HEK293 (cell line): ENCODE measurements around the gene TPSD1.

Experiments used
- CTCF ChIP-seq: fragments of 450-650 bp; formaldehyde crosslinking; IDR thresholded peaks from 2 replicates; pipeline ENCODE4 v1.5.1; 2016; ENCODE audit warnings: missing biosample characterization, missing genetic modification characterization
- PATZ1 ChIP-seq: fragments of 450-650 bp; formaldehyde crosslinking; IDR thresholded peaks from 2 replicates; pipeline ENCODE4 v1.5.1; 2016; ENCODE audit warnings: missing biosample characterization, missing genetic modification characterization
- REST ChIP-seq: fragments of 450-650 bp; formaldehyde crosslinking; IDR thresholded peaks from 2 replicates; pipeline ENCODE4 v1.5.1; 2016; ENCODE audit warnings: missing biosample characterization, missing genetic modification characterization
- SCRT1 ChIP-seq: fragments of 450-650 bp; formaldehyde crosslinking; IDR thresholded peaks from 2 replicates; pipeline ENCODE4 v1.5.1; 2016; ENCODE audit warnings: missing biosample characterization, missing genetic modification characterization, borderline replicate concordance
- YY1 ChIP-seq: fragments of 450-650 bp; formaldehyde crosslinking; IDR thresholded peaks from 2 replicates; pipeline ENCODE4 v1.5.1; 2018; ENCODE audit warnings: missing biosample characterization, missing genetic modification characterization
- ZBTB7A ChIP-seq: fragments of 450-650 bp; formaldehyde crosslinking; IDR thresholded peaks from 2 replicates; pipeline ENCODE4 v1.5.1; 2016; ENCODE audit warnings: low read depth, missing biosample characterization, missing genetic modification characterization
- ZNF202 ChIP-seq: fragments of 450-650 bp; formaldehyde crosslinking; IDR thresholded peaks from 2 replicates; pipeline ENCODE4 v1.5.1; 2016; ENCODE audit warnings: missing biosample characterization, missing genetic modification characterization, borderline replicate concordance
- ZNF24 ChIP-seq: fragments of 450-650 bp; formaldehyde crosslinking; IDR thresholded peaks from 2 replicates; pipeline ENCODE4 v1.5.1; 2016; ENCODE audit warnings: missing biosample characterization, missing genetic modification characterization
- ZNF433 ChIP-seq: fragments of 450-650 bp; formaldehyde crosslinking; IDR thresholded peaks from 2 replicates; pipeline ENCODE4 v1.5.1; 2016; ENCODE audit warnings: missing biosample characterization, missing genetic modification characterization, low read depth
- ZNF548 ChIP-seq: fragments of 450-650 bp; formaldehyde crosslinking; IDR thresholded peaks from 2 replicates; pipeline ENCODE4 v1.5.1; 2016; ENCODE audit warnings: missing biosample characterization, missing genetic modification characterization
- ZNF558 ChIP-seq: fragments of 450-650 bp; formaldehyde crosslinking; IDR thresholded peaks from 2 replicates; pipeline ENCODE4 v1.5.1; 2016; ENCODE audit warnings: missing biosample characterization, missing genetic modification characterization
- ZNF571 ChIP-seq: fragments of 450-650 bp; formaldehyde crosslinking; IDR thresholded peaks from 2 replicates; pipeline ENCODE4 v1.5.0; 2017; ENCODE audit warnings: missing biosample characterization, missing genetic modification characterization
- ZNF621 ChIP-seq: fragments of 450-650 bp; formaldehyde crosslinking; IDR thresholded peaks from 2 replicates; pipeline ENCODE4 v1.5.1; 2017; ENCODE audit warnings: missing biosample characterization, missing genetic modification characterization
- ZNF639 ChIP-seq: fragments of 450-650 bp; formaldehyde crosslinking; IDR thresholded peaks from 2 replicates; pipeline ENCODE4 v1.5.1; 2016; ENCODE audit warnings: missing biosample characterization, missing genetic modification characterization

GRCh38 chr16:1216296-1216619 lies 39.6 kb upstream of the TPSD1 start:
- TF ChIP-seq ZNF548 (tag by site-specific recombination) (no peak), CTCF (no peak), ZNF621 (tag by site-specific recombination) (no peak), YY1 (tag by site-specific recombination) (no peak), REST (tag by site-specific recombination) (no peak), ZNF639 (tag by site-specific recombination) (no peak), SCRT1 (tag by site-specific recombination) (no peak), ZNF24 (tag by site-specific recombination) (no peak), ZBTB7A (tag by site-specific recombination) (no peak), ZNF558 (tag by site-specific recombination) (no peak), ZNF433 (tag by site-specific recombination) (no peak), ZNF202 (tag by site-specific recombination) (no peak), ZNF571 (no peak), PATZ1 (tag by site-specific recombination) (no peak)
